ENCODE measurements around the gene CFAP92.
"Not testable (repeated sequence)": the region's sequence is repeated elsewhere in the genome, so short reads cannot be mapped to it uniquely, and the experiment has no call there.

DNA sequence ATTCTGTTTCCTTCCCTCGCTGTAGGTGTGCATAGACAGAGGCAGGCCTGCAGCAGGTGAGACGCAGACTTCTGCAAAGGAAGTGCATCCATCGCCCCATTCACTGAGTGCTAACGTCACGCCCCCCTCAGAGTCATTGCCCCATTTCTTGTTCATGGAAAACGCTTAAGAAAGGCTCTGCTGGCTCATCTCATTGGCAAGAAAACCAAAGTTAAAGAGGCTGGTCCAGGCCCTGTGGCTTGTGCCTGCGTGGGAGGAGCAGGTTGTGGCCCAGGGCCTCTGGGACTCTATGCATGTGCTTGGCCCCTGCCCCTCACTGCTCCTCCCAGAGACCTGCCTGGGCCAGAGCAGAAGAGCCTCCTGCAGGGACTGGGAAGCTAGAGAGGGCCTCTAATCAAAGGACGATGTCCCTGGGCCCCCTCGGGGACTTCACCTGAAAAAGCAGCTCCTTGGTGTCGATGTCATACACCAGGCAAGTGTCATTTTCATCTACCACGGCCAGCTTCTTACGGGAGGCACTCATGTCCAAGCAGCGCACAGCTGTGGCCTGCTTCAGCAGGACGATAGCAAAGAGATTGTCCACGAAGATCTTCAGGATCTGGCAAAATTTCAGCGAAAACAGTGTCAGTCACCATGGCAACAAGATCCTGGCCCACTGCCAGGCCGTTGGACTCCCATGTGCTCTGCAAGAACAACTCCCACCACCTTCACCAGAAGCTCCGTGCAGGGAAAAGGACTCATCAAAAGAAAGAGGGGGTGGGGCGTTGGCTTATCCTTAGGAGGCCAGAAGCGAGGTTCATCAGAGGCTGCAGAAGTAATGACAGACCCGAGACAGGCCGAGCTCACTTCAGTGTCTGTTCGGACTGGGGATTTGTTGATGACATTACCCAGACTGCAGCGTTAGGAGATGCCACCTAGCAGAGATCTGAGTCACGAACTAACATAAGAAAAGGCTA lies 128.7 kb downstream of the CFAP92 start:
- not testable (repeated sequence) for TF ChIP-seq POLR2A, POLR2AphosphoS5 (IDR thresholded peaks at IDR 0.05)
- TF ChIP-seq, protein P1, sequence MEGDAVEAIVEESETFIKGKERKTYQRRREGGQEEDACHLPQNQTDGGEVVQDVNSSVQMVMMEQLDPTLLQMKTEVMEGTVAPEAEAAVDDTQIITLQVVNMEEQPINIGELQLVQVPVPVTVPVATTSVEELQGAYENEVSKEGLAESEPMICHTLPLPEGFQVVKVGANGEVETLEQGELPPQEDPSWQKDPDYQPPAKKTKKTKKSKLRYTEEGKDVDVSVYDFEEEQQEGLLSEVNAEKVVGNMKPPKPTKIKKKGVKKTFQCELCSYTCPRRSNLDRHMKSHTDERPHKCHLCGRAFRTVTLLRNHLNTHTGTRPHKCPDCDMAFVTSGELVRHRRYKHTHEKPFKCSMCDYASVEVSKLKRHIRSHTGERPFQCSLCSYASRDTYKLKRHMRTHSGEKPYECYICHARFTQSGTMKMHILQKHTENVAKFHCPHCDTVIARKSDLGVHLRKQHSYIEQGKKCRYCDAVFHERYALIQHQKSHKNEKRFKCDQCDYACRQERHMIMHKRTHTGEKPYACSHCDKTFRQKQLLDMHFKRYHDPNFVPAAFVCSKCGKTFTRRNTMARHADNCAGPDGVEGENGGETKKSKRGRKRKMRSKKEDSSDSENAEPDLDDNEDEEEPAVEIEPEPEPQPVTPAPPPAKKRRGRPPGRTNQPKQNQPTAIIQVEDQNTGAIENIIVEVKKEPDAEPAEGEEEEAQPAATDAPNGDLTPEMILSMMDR (IDR thresholded peaks at IDR 0.05) = not testable (repeated sequence)

All from breast epithelium (tissue), 3 donors.